Transverse colon (tissue), 4 donors: ENCODE data around the gene SLC52A3. TPM values are rescaled to one million over a fixed set of nuclear protein-coding genes. Genes with fewer than 3 reads are reported as not detected.

ENCODE experiments used
- DNase-seq: peaks from one replicate; pipeline ENCODE4 v3.0.0-alpha.2; 2019
- H3K27ac ChIP-seq, 4 donors: fragments of 200-600 bp; sonication (generic); 2 replicates each; pipeline ENCODE4 v1.5.1; 2016 to 2018; ENCODE audit warnings: inconsistent platforms in 4 of 4
- H3K27me3 ChIP-seq: fragments of 200-600 bp; sonication (generic); 2 replicates; pipeline ENCODE4 v1.5.1; 2017; ENCODE audit warnings: inconsistent platforms
- H3K36me3 ChIP-seq, 4 donors: fragments of 200-600 bp; sonication (generic); 2 replicates each; pipeline ENCODE4 v1.5.1; 2017 to 2019; ENCODE audit warnings: inconsistent platforms in 4 of 4
- H3K4me1 ChIP-seq, 4 donors: fragments of 200-600 bp; sonication (generic); 2 replicates each; pipeline ENCODE4 v1.5.1; 2017 to 2020; ENCODE audit warnings: inconsistent platforms in 4 of 4
- H3K4me3 ChIP-seq, 4 donors: fragments of 200-600 bp; sonication (generic); 1 replicate in 1 of 4; 2 replicates in 3 of 4; pipeline versions ENCODE4 v1.5.1 to v1.6.1; 2017 to 2019; ENCODE audit warnings: inconsistent platforms in 4 of 4
- H3K9me3 ChIP-seq, 2 donors: fragments of 200-600 bp; sonication (generic); 2 replicates each; pipeline ENCODE4 v1.5.1; 2017 to 2019; ENCODE audit warnings: inconsistent platforms in 2 of 2
- CTCF ChIP-seq, 5 experiments: fragments of 200-600 bp in 3 of 5; fragments of 450-650 bp in 2 of 5; sonication (generic) in 3 of 5; IDR thresholded peaks; 1 replicate in 2 of 5; 2 replicates in 3 of 5; pipeline ENCODE4 v1.5.1; 2016 to 2017; ENCODE audit warnings: antibody characterized with exemption in 5 of 5, inconsistent platforms in 3 of 5, mild to moderate bottlenecking in 2 of 5, moderate library complexity in 1 of 5
- EP300 ChIP-seq: sonication (generic); formaldehyde crosslinking; IDR thresholded peaks from one replicate; pipeline ENCODE4 v1.6.1; 2017; ENCODE audit warnings: antibody characterized with exemption, low read depth
- POLR2A ChIP-seq: fragments of 450-650 bp; IDR thresholded peaks from one replicate; pipeline ENCODE4 v1.6.1; 2016; ENCODE audit warnings: antibody characterized with exemption, mild to moderate bottlenecking, moderate library complexity
- POLR2AphosphoS5 ChIP-seq, 3 donors: sonication (generic); formaldehyde crosslinking; IDR thresholded peaks; one replicate each; pipeline ENCODE4 v1.6.1; 2016; ENCODE audit warnings: antibody characterized with exemption in 3 of 3
- WGBS, 2 donors: methylation state at CpG; one replicate each; pipeline ENCODE4 v1.1.5; 2018; ENCODE audit warnings: low coverage in 1 of 2; 5-methylcytosine and 5-hydroxymethylcytosine counted together
- in situ Hi-C, 4 donors: fragments of 200-750 bp; cut with MboI; loops; one replicate each; pipeline versions ENCODE4 v1.15.0 to v1.15.1; 2017; ENCODE audit warnings: low sequenced_read_pairs in 3 of 4, low pct_ligation_motif_present in 1 of 4, low pct_unique_long_range_greater_than_20kb in 1 of 4
- intact Hi-C: fragments of 100-400 bp; cut with DNase I; formaldehyde crosslinking; loops from one replicate; pipeline ENCODE4 v1.15.1; 2023; ENCODE audit warnings: low total_unique reads
- total RNA-seq, 4 donors: library from RNA; depleted of rRNA; stranded (reverse); fragments of >200 nt; gene quantifications; one replicate each; pipeline ENCODE4 v1.1.0, GENCODE V29; 2016

SLC52A3 gene
- total RNA-seq, 4 donors from 2014 or later = 7.2 to 35.9 (median 15.3) TPM

GRCh38 chr20:741620-742019, 26.7 kb downstream of the SLC52A3 start:
- in situ Hi-C loops = loop anchor here in 1 of 4 donors (25.0 kb wide), 1 partner anchor 179 kb away; no protein-coding TSS in a partner anchor
- intact Hi-C loops = no loop called here

DNA sequence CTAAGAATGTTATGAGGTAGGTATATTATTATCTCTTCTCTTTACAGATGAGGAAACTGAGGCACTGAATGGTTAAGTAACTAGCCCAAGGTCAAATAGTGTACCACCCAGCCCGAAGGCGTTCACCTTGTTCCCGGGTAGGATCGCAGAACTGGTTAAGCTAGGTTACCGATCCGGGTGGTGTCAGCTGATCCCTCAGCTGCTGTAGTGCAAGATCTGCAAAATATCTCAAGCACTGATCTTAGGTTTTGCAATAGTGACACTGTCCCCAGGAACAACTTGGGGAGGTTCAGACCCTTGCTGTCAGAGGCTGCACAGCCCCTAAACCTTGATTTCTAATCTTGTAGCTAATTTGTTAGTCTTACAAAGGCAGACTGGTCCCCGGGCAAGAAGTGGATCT, 28.1 kb downstream of the SLC52A3 start:
- 49 to 80% methylated on average over 1 to 7 of the region's 7 CpGs for WGBS, 2 donors
- Histone ChIP-seq H3K36me3 (no peaks in the 10 kb centered on the region), H3K27me3 (no peaks in the 10 kb centered on the region), H3K4me3 (no peak overlapping the region), H3K27ac (no peak overlapping the region), H3K4me1 (no peaks in the 10 kb centered on the region), H3K9me3 (peaks cover 8 to 9% of the 10 kb centered on the region in 2 donors)
- no peak for DNase-seq
- in situ Hi-C loops (loop anchor here in 1 of 4 donors (25.0 kb wide), 1 partner anchor 178 kb away; no protein-coding TSS in a partner anchor), intact Hi-C loops (no loop called here)
- TF ChIP-seq CTCF (IDR thresholded peaks at IDR 0.05) (no peak), EP300 (no peak), POLR2AphosphoS5 (IDR thresholded peaks at IDR 0.05) (no peak), POLR2A (no peak)

More at GRCh38 chr20:741620-742019, 26.7 kb downstream of the SLC52A3 start:
- TF ChIP-seq CTCF (IDR thresholded peaks at IDR 0.05) (no peak), POLR2AphosphoS5 (IDR thresholded peaks at IDR 0.05) (no peak), EP300 (no peak), POLR2A (no peak)
- H3K27ac ChIP-seq = no peak overlapping the region
- H3K27me3 ChIP-seq = peaks cover 3% of the 10 kb centered on the region
- no peaks in the 10 kb centered on the region for H3K36me3 ChIP-seq
- H3K4me3 ChIP-seq = no peak overlapping the region
- no peak for DNase-seq
- 79 to 86% methylated on average over 4 to 6 of the region's 6 CpGs for WGBS, 2 donors
- peaks cover 20% of the 10 kb centered on the region in 2 donors for H3K9me3 ChIP-seq
- H3K4me1 ChIP-seq = no peaks in the 10 kb centered on the region

GRCh38 chr20:739736-740135, 28.6 kb downstream of the SLC52A3 start:
- in situ Hi-C loops = loop anchor here (10.0 to 25.0 kb wide), 3 partner anchors 175 to 185 kb away; no protein-coding TSS in a partner anchor
- intact Hi-C loops = no loop called here
- DNase-seq = no peak
- no peaks in the 10 kb centered on the region for H3K4me1 ChIP-seq
- H3K4me3 ChIP-seq = no peak overlapping the region
- WGBS, 2 donors = 80 to 83% methylated on average over 7 to 8 of the region's 8 CpGs
- peaks cover 3 to 4% of the 10 kb centered on the region in 2 donors for H3K9me3 ChIP-seq
- no peak for TF ChIP-seq CTCF (IDR thresholded peaks at IDR 0.05)
- TF ChIP-seq POLR2A = no peak
- no peak for TF ChIP-seq EP300
- no peak for TF ChIP-seq POLR2AphosphoS5 (IDR thresholded peaks at IDR 0.05)
- H3K27ac ChIP-seq = no peak overlapping the region
- no peaks in the 10 kb centered on the region for H3K36me3 ChIP-seq
- H3K27me3 ChIP-seq = no peaks in the 10 kb centered on the region

GRCh38 chr20:733861-734260, 34.4 kb downstream of the SLC52A3 start:
- no peaks in the 10 kb centered on the region for H3K4me1 ChIP-seq
- H3K27ac ChIP-seq = no peak overlapping the region
- TF ChIP-seq CTCF (IDR thresholded peaks at IDR 0.05) (no peak), POLR2AphosphoS5 (IDR thresholded peaks at IDR 0.05) (no peak), POLR2A (no peak), EP300 (no peak)
- H3K9me3 ChIP-seq = no peaks in the 10 kb centered on the region
- DNase-seq = no peak
- 67 to 74% methylated on average over 3 to 7 of the region's 7 CpGs for WGBS, 2 donors
- peaks cover 33% of the 10 kb centered on the region for H3K27me3 ChIP-seq
- intact Hi-C loops (no loop called here), in situ Hi-C loops (loop anchor here (10.0 to 25.0 kb wide), 3 partner anchors 169 to 179 kb away; no protein-coding TSS in a partner anchor)
- H3K36me3 ChIP-seq = no peaks in the 10 kb centered on the region
- H3K4me3 ChIP-seq = no peak overlapping the region
